ENCODE results near the gene MSANTD1.

- TF ChIP-seq, protein P1, sequence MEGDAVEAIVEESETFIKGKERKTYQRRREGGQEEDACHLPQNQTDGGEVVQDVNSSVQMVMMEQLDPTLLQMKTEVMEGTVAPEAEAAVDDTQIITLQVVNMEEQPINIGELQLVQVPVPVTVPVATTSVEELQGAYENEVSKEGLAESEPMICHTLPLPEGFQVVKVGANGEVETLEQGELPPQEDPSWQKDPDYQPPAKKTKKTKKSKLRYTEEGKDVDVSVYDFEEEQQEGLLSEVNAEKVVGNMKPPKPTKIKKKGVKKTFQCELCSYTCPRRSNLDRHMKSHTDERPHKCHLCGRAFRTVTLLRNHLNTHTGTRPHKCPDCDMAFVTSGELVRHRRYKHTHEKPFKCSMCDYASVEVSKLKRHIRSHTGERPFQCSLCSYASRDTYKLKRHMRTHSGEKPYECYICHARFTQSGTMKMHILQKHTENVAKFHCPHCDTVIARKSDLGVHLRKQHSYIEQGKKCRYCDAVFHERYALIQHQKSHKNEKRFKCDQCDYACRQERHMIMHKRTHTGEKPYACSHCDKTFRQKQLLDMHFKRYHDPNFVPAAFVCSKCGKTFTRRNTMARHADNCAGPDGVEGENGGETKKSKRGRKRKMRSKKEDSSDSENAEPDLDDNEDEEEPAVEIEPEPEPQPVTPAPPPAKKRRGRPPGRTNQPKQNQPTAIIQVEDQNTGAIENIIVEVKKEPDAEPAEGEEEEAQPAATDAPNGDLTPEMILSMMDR (IDR thresholded peaks at IDR 0.05) = no peak
- TF ChIP-seq EP300 (IDR thresholded peaks at IDR 0.05) (no peak), POLR2A (IDR thresholded peaks at IDR 0.05) (no peak)
These were observed 45.8 kb upstream of the MSANTD1 start for GRCh38 chr4:3202836-3203820.

Data from ovary (tissue), 3 donors.